PC-3 (cell line): ENCODE measurements around the gene GPBP1. TPM values are rescaled to one million over a fixed set of nuclear protein-coding genes. Genes with fewer than 3 reads are reported as not detected.

Experiments used
- ATAC-seq: fragments of 200-7000 bp; cut with Tn5 transposase; 2 replicates; pipeline ENCODE4 v1.9.1; 2020; ENCODE audit warnings: mild to moderate bottlenecking, moderate library complexity
- BruUV-seq: library from RNA; stranded (reverse); fragments of 400-500 nt; replicated peaks from 2 replicates; lab custom pipeline; 2021; lab: Mats Ljungman, UMichigan
- CTCF ChIA-PET: fragments of 300-600 bp; sonication (Branson Sonifier 250); formaldehyde crosslinking; loops from one replicate; lab custom pipeline; 2022; ENCODE audit warnings: antibody characterized with exemption; lab: Charles Lee
- POLR2A ChIA-PET: fragments of 300-600 bp; sonication (Branson Sonifier 250); formaldehyde crosslinking; loops from one replicate; lab custom pipeline; 2022; ENCODE audit warnings: antibody characterized with exemption; ENCODE audit not compliant: unreplicated experiment; lab: Charles Lee
- DNase-seq: peaks from one replicate; pipeline ENCODE4 v3.0.0-alpha.2; 2015
- H2AFZ ChIP-seq: fragments of 300-600 bp; sonication (generic); 2 replicates; pipeline ENCODE4 v1.6.0; 2016; ENCODE audit warnings: antibody characterized with exemption, low read length
- H3F3A ChIP-seq: fragments of 300-600 bp; sonication (generic); one replicate; pipeline ENCODE4 v1.6.0; 2017; ENCODE audit warnings: antibody characterized with exemption, low read length, control low read depth, mild to moderate bottlenecking; ENCODE audit not compliant: unreplicated experiment
- H3K27ac ChIP-seq: fragments of 300-600 bp; sonication (generic); 2 replicates; pipeline ENCODE4 v1.5.1; 2016; ENCODE audit warnings: mild to moderate bottlenecking, low read length
- H3K27me3 ChIP-seq: fragments of 300-600 bp; sonication (generic); 2 replicates; pipeline ENCODE4 v1.6.1; 2016; ENCODE audit warnings: low read length, mixed read lengths
- H3K36me3 ChIP-seq: fragments of 300-600 bp; sonication (generic); 2 replicates; pipeline ENCODE4 v1.6.1; 2016; ENCODE audit warnings: low read depth, mixed run types, low read length, mixed read lengths
- H3K4me1 ChIP-seq: fragments of 300-600 bp; sonication (generic); 2 replicates; pipeline ENCODE4 v1.5.1; 2016; ENCODE audit warnings: low read length; ENCODE audit not compliant: insufficient read depth
- H3K4me2 ChIP-seq: fragments of 300-600 bp; sonication (generic); 2 replicates; pipeline ENCODE4 v1.6.0; 2016; ENCODE audit warnings: low read length
- H3K4me3 ChIP-seq: fragments of 300-600 bp; sonication (generic); 2 replicates; pipeline ENCODE4 v1.5.1; 2016; ENCODE audit warnings: mild to moderate bottlenecking, low read length, mixed read lengths
- H3K79me2 ChIP-seq: fragments of 300-600 bp; sonication (generic); 2 replicates; pipeline ENCODE4 v1.6.1; 2017; ENCODE audit warnings: low read length, mixed read lengths
- H3K9ac ChIP-seq: fragments of 300-600 bp; sonication (generic); 2 replicates; pipeline ENCODE4 v1.6.0; 2016; ENCODE audit warnings: mild to moderate bottlenecking, low read length
- H3K9me2 ChIP-seq: fragments of 300-600 bp; sonication (generic); replicated peaks from 2 replicates; pipeline ENCODE4 v1.6.1; 2016; ENCODE audit warnings: mixed run types, low read length, mixed read lengths
- H3K9me3 ChIP-seq: fragments of 300-600 bp; sonication (generic); 2 replicates; pipeline ENCODE4 v1.6.1; 2016; ENCODE audit warnings: low read length, mixed read lengths
- H4K20me1 ChIP-seq: fragments of 300-600 bp; sonication (generic); 2 replicates; pipeline ENCODE4 v1.6.1; 2016; ENCODE audit warnings: low read length, mixed read lengths
- CTCF ChIP-seq: fragments of 300-600 bp; sonication (generic); conservative IDR thresholded peaks from 2 replicates; pipeline ENCODE4 v1.5.1; 2017; ENCODE audit warnings: antibody characterized with exemption, low read depth, mild to moderate bottlenecking, low read length
- EZH2 ChIP-seq: fragments of 300-600 bp; sonication (generic); IDR thresholded peaks from one replicate; pipeline ENCODE4 v1.6.1; 2017; ENCODE audit warnings: antibody characterized with exemption, mild to moderate bottlenecking, low read length; ENCODE audit not compliant: unreplicated experiment
- EZH2phosphoT487 ChIP-seq: fragments of 300-600 bp; sonication (generic); IDR thresholded peaks from 2 replicates; pipeline ENCODE4 v1.6.1; 2018; ENCODE audit warnings: mild to moderate bottlenecking, antibody characterized with exemption, low read length, borderline replicate concordance
- intact Hi-C: fragments of 100-400 bp; cut with micrococcal nuclease; formaldehyde crosslinking; loops from 2 replicates; pipeline ENCODE4 v1.9.0; 2023
- total RNA-seq: library from RNA; depleted of rRNA; stranded (reverse); fragments of >200 nt; gene quantifications from 2 replicates; pipeline ENCODE4 v1.2.3, GENCODE V29; 2014

GPBP1 gene
- total RNA-seq, 1 experiment from 2014 or later: 31.8 TPM

- no peaks in the 10 kb centered on the region for H3K4me1 ChIP-seq
- TF ChIP-seq EZH2: no peak
- TF ChIP-seq EZH2phosphoT487: no peak
- no peak for TF ChIP-seq CTCF
- no peaks in the 10 kb centered on the region for H3F3A ChIP-seq
- ChIA-PET CTCF (no interaction called here), POLR2A (no interaction called here)
- intact Hi-C loops: no loop called here
- no peaks in the 10 kb centered on the region for H3K9me3 ChIP-seq
- ATAC-seq (no peak), DNase-seq (no peak)
- H3K4me2 ChIP-seq: no peak overlapping the region
- H3K9me2 ChIP-seq: no peaks in the 10 kb centered on the region
- no peak overlapping the region for H3K4me3 ChIP-seq
- no TSS peak for BruUV-seq
- H3K79me2 ChIP-seq: no peaks in the 10 kb centered on the region
- no peaks in the 10 kb centered on the region for H4K20me1 ChIP-seq
- no peak overlapping the region for H2AFZ ChIP-seq
- no peaks in the 10 kb centered on the region for H3K36me3 ChIP-seq
- no peak overlapping the region for H3K27ac ChIP-seq
- H3K27me3 ChIP-seq: no peaks in the 10 kb centered on the region
- H3K9ac ChIP-seq: no peak overlapping the region
These were observed 40.3 kb upstream of the GPBP1 start for GRCh38 chr5:57133574-57133973.

GRCh38 chr5:57137401-57137800, 36.5 kb upstream of the GPBP1 start:
- ATAC-seq: no peak
- CTCF ChIA-PET: interaction anchor here (1.1 to 1.5 kb wide), 2 partner anchors 237 to 867 kb away, joined by 4 to 5 read pairs; no protein-coding TSS in a partner anchor

More at GRCh38 chr5:57137401-57137800, 36.5 kb upstream of the GPBP1 start:
- Histone ChIP-seq H3K36me3 (no peaks in the 10 kb centered on the region), H3K27ac (no peak overlapping the region), H2AFZ (no peak overlapping the region), H3K9me2 (no peaks in the 10 kb centered on the region), H3F3A (no peaks in the 10 kb centered on the region), H3K79me2 (no peaks in the 10 kb centered on the region), H3K9me3 (no peaks in the 10 kb centered on the region), H3K9ac (no peak overlapping the region), H3K4me3 (no peak overlapping the region), H3K4me2 (no peak overlapping the region), H3K4me1 (no peaks in the 10 kb centered on the region), H4K20me1 (no peaks in the 10 kb centered on the region), H3K27me3 (no peaks in the 10 kb centered on the region)
- DNase-seq: no peak
- BruUV-seq: no TSS peak
- no peak for TF ChIP-seq EZH2
- no peak for TF ChIP-seq CTCF
- TF ChIP-seq EZH2phosphoT487: no peak
- POLR2A ChIA-PET: interaction anchor here (0.6 kb wide), 1 partner anchor 132 kb away, joined by 4 read pairs; no protein-coding TSS in a partner anchor
- intact Hi-C loops: no loop called here
